IMR-90 (cell line): ENCODE results near the gene CEP128.

Experiments
- CEBPB ChIP-seq: IDR thresholded peaks from 2 replicates; pipeline ENCODE4 v1.6.1; 2012; ENCODE audit warnings: low read depth, low read length, improper control_type of control experiment
- CTCF ChIP-seq: conservative IDR thresholded peaks from 2 replicates; pipeline ENCODE4 v1.5.1; 2012; ENCODE audit warnings: mild to moderate bottlenecking, low read depth, low read length, improper control_type of control experiment
- ELK1 ChIP-seq: fragments of 150-350 bp; IDR thresholded peaks from 2 replicates; pipeline ENCODE4 v1.6.1; 2016; ENCODE audit warnings: low read depth, mild to moderate bottlenecking, low read length, moderate library complexity, borderline replicate concordance
- FOS ChIP-seq: fragments of 150-350 bp; IDR thresholded peaks from 2 replicates; pipeline ENCODE4 v1.6.1; 2016; ENCODE audit warnings: low read depth, low read length
- MXI1 ChIP-seq: IDR thresholded peaks from 2 replicates; pipeline ENCODE4 v1.6.1; 2012; ENCODE audit warnings: low read depth, mild to moderate bottlenecking, low read length, moderate library complexity, borderline replicate concordance
- POLR2A ChIP-seq: IDR thresholded peaks from 2 replicates; pipeline ENCODE4 v1.6.1; 2012; ENCODE audit warnings: mild to moderate bottlenecking, low read depth, low read length
- RCOR1 ChIP-seq: IDR thresholded peaks from 2 replicates; pipeline ENCODE4 v1.6.1; 2012; ENCODE audit warnings: mild to moderate bottlenecking, low read length, improper control_type of control experiment; ENCODE audit not compliant: insufficient replicate concordance
- RFX5 ChIP-seq: IDR thresholded peaks from 2 replicates; pipeline ENCODE4 v1.8.0; 2012; ENCODE audit warnings: low read depth, mild to moderate bottlenecking, low read length, moderate library complexity
- SMC3 ChIP-seq: fragments of 150-350 bp; IDR thresholded peaks from 2 replicates; pipeline ENCODE4 v1.6.1; 2016; ENCODE audit warnings: low read depth, mild to moderate bottlenecking, antibody characterized with exemption, low read length, moderate library complexity
- USF2 ChIP-seq: fragments of 150-350 bp; IDR thresholded peaks from 2 replicates; pipeline ENCODE4 v1.6.1; 2017; ENCODE audit warnings: mild to moderate bottlenecking, antibody characterized with exemption, low read length, low read depth

- TF ChIP-seq POLR2A = no peak
- no peak for TF ChIP-seq CTCF
- no peak for TF ChIP-seq ELK1
- no peak for TF ChIP-seq RCOR1
- no peak for TF ChIP-seq CEBPB
- TF ChIP-seq USF2 = no peak
- no peak for TF ChIP-seq SMC3
- no peak for TF ChIP-seq RFX5
- no peak for TF ChIP-seq MXI1
- TF ChIP-seq FOS = no peak
Measured at GRCh38 chr14:80973931-80974641, 32.5 kb upstream of the CEP128 start.
